Cardiac muscle cell (in vitro differentiated cells and primary cell): ENCODE measurements around the gene COL4A2. TPM values are rescaled to one million over a fixed set of nuclear protein-coding genes. Genes with fewer than 3 reads are reported as not detected.

Experiments used
- DNase-seq, 2 donors: peaks; one replicate each; pipeline versions ENCODE4 v3.0.0 to v3.0.0-alpha.2; 2010 to 2017; ENCODE audit warnings: low read depth in 1 of 2, low spot score in 1 of 2
- H3K27ac ChIP-seq: fragments of 200-600 bp; sonication (generic); 2 replicates; pipeline ENCODE4 v1.5.1; 2016
- H3K27me3 ChIP-seq: fragments of 200-600 bp; sonication (generic); 2 replicates; pipeline ENCODE4 v1.6.0; 2016; ENCODE audit warnings: control low read depth
- H3K36me3 ChIP-seq: fragments of 200-600 bp; sonication (generic); 2 replicates; pipeline ENCODE4 v1.5.1; 2016; ENCODE audit warnings: control low read depth
- H3K4me1 ChIP-seq: fragments of 200-600 bp; sonication (generic); 2 replicates; pipeline ENCODE4 v1.8.1; 2017; ENCODE audit warnings: low read depth, mild to moderate bottlenecking, mixed run types
- H3K4me3 ChIP-seq: fragments of 200-600 bp; sonication (generic); 2 replicates; pipeline ENCODE4 v1.5.1; 2016; ENCODE audit warnings: mild to moderate bottlenecking
- H3K9me3 ChIP-seq: fragments of 200-600 bp; sonication (generic); 2 replicates; pipeline ENCODE4 v1.5.1; 2017; ENCODE audit warnings: low read depth, mild to moderate bottlenecking, control low read depth
- CTCF ChIP-seq: IDR thresholded peaks from 2 replicates; pipeline ENCODE4 v1.5.1; 2012; ENCODE audit warnings: low read depth, mild to moderate bottlenecking, low read length
- polyA plus RNA-seq: library from polyadenylated mRNA; unstranded; fragments of >200 nt; fragmentation: Nextera tagmentation; extraction: Ambion mirVana; gene quantifications from 2 replicates; pipeline ENCODE4 v1.2.1, GENCODE V29; 2016
- total RNA-seq: library from RNA; depleted of rRNA; stranded (reverse); fragments of >200 nt; gene quantifications from 2 replicates; pipeline ENCODE4 v1.2.3, GENCODE V29; 2016

The COL4A2 gene
- total and polyA plus RNA-seq, 2 experiments from 2014 or later, result 184 to 516 TPM

DNA sequence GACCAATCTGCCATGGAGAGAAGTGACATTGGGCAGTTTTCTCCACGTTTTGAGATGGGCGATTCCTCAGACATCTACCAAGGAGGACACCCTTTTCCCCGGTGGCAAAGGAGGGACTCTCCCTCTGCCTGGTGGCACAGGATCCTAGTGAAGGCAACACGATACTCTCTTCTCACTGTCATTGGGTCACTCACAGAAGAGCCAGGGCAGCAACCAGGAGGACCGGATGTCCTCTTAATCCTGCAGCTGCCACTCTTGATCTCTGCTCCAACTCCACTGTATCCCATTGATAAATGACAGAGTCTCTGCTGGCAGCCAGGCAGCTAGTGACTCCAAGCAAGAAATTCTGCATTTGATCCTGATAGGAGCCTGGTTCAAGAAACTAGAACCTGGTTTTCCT lies 42.2 kb downstream of the COL4A2 start:
- peaks cover 17% of the 10 kb centered on the region for H3K4me1 ChIP-seq
- no peak for TF ChIP-seq CTCF
- no peaks in the 10 kb centered on the region for H3K27me3 ChIP-seq
- no peak overlapping the region for H3K27ac ChIP-seq
- H3K4me3 ChIP-seq, result no peak overlapping the region
- H3K36me3 ChIP-seq, result no peaks in the 10 kb centered on the region
- no peak for DNase-seq
- no peaks in the 10 kb centered on the region for H3K9me3 ChIP-seq

DNA sequence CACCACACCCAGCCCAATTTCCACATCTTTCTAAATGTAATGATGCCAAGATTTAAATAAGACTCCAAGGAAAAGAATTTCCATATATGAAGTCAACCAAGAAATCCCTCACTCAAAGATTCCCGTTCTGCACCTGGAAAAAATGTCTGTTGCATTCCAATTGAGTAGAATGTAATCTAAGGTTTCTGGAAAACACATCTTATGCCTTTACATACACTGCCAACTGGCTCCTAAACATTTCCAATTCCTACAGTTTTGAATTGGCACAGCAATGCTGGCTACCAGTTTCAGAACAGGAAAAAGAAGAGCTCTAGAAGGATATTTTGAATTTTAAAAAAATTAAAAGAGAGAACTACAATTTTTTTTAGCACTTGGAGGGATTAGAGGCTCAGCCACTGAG lies 43.0 kb downstream of the COL4A2 start:
- Histone ChIP-seq H3K27ac (peak overlapping the region; percentile 79), H3K27me3 (no peaks in the 10 kb centered on the region), H3K36me3 (no peaks in the 10 kb centered on the region), H3K9me3 (no peaks in the 10 kb centered on the region), H3K4me3 (no peak overlapping the region), H3K4me1 (peaks cover 25% of the 10 kb centered on the region)
- DNase-seq, result no peak
- no peak for TF ChIP-seq CTCF

DNA sequence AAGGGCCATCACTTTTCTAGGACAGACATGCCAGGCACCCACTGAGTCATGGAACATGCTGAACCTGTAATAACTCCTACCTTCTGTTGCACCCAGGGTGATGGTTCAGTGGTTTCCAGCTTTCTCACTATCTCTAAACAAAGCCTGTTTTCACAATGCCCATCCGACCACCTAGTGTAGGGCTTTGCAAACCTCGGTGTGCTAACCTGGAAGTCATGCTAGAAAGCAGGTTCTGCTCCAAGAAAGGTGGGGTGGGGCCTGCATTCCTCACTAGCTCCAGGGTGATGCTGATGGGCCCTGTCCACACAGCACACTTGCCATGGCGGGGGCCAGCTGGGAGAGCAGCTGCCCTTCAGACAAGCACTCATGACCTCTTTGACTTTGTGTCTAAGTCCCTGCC lies 43.4 kb downstream of the COL4A2 start:
- no peak for TF ChIP-seq CTCF
- peak in 1 of 2 donors; percentile 82 for DNase-seq
- Histone ChIP-seq H3K4me3 (no peak overlapping the region), H3K4me1 (peaks cover 25% of the 10 kb centered on the region), H3K36me3 (no peaks in the 10 kb centered on the region), H3K27ac (peak overlapping the region; percentile 79), H3K9me3 (no peaks in the 10 kb centered on the region), H3K27me3 (no peaks in the 10 kb centered on the region)

DNA sequence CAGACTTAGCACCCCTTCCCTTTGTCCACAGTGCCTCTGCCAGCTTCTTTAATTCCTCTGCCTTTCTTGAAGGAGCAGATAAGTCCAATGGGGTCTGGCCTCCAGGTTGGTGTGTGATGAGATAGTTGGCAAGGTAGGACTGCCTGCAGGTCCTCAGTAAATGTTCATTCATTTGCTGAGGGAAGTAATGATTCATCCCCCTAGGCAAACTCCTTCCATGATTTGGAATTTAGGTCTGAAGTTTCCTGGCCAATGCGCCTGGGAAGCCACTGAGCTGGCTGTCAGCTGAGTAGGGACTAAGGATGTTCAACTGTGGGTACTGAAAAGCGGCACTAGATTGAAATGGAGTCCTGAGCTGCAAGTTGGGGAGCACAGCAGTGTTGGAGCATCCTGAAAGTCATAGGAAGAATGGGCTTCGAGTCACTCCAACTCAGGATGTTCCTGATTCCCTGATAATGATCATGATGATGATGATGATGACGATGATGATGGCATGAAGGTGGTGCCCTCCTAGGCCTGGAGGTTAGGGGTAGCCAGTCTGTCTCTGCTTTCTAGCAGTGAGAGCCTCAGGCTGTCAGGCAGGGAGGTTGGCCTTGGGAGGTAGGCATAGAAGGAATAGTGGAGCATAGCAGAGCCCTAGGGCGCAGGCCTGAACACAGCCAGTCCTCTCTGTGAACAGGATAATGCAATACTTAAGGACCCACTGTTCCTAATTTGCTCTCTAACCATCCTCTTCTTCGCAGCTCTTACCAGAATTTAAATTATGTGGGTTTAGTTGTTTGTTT lies 44.7 kb downstream of the COL4A2 start:
- Histone ChIP-seq H3K4me1 (peaks cover 25% of the 10 kb centered on the region), H3K9me3 (no peaks in the 10 kb centered on the region), H3K4me3 (no peak overlapping the region), H3K36me3 (no peaks in the 10 kb centered on the region), H3K27me3 (no peaks in the 10 kb centered on the region), H3K27ac (peak overlapping the region; percentile 79)
- DNase-seq, result no peak
- no peak for TF ChIP-seq CTCF

DNA sequence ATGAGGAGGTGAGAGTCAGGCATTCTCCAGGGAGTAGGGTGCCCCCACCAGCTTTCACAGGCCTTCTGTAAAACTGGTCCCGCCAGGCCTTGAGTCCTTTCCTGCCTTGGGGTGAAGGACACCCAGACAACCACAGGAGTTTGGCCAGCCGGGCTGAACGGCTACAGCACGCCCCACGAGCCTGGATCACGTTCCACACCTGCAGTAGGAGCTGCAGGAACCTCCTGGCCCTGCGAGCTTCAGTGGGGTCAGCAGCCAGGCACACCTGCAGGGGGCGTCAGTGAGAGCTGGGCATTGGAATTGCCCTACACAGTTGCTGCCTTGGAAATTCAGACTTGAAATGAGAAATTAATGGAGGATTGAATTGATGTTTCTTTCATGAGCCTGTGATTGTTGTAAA lies 45.7 kb downstream of the COL4A2 start:
- DNase-seq, result no peak
- H3K27me3 ChIP-seq, result no peaks in the 10 kb centered on the region
- no peak overlapping the region for H3K4me3 ChIP-seq
- H3K27ac ChIP-seq, result no peak overlapping the region
- no peaks in the 10 kb centered on the region for H3K9me3 ChIP-seq
- no peaks in the 10 kb centered on the region for H3K36me3 ChIP-seq
- peaks cover 25% of the 10 kb centered on the region for H3K4me1 ChIP-seq
- TF ChIP-seq CTCF, result peak; percentile 33
